Activated naive CD4-positive, alpha-beta T cell treated with anti-CD3 and anti-CD28 coated beads for 36 hours (primary cell): ENCODE measurements around the gene SPON2. TPM values are rescaled to one million over a fixed set of nuclear protein-coding genes. Genes with fewer than 3 reads are reported as not detected.

Source experiments
- CTCF ChIA-PET: fragments of 350-600 bp; sonication (Branson Sonifier 250); formaldehyde crosslinking; loops from one replicate; lab custom pipeline; 2021; ENCODE audit warnings: antibody characterized with exemption; lab: Charles Lee
- DNase-seq: peaks from one replicate; pipeline ENCODE4 v3.0.0-alpha.2; 2020
- H3K27ac Mint-ChIP-seq: one replicate; pipeline ENCODE4 v1.8.0; 2021; ENCODE audit warnings: mild to moderate bottlenecking, mixed read lengths
- H3K27me3 Mint-ChIP-seq: one replicate; pipeline ENCODE4 v1.8.0; 2021; ENCODE audit warnings: low read depth, mixed read lengths
- H3K36me3 Mint-ChIP-seq: one replicate; pipeline ENCODE4 v1.8.0; 2021; ENCODE audit warnings: low read depth, mixed read lengths
- H3K4me1 Mint-ChIP-seq: one replicate; pipeline ENCODE4 v1.8.0; 2021; ENCODE audit warnings: low read depth, mixed read lengths
- H3K4me3 Mint-ChIP-seq: one replicate; pipeline ENCODE4 v1.8.0; 2021; ENCODE audit warnings: mild to moderate bottlenecking, moderate library complexity, mixed read lengths
- H3K9me3 Mint-ChIP-seq: one replicate; pipeline ENCODE4 v1.8.0; 2021; ENCODE audit warnings: mixed read lengths
- intact Hi-C: fragments of 100-400 bp; cut with micrococcal nuclease; formaldehyde crosslinking; loops from one replicate; pipeline ENCODE4 v1.15.1; 2023
- total RNA-seq, 2 experiments: library from RNA; stranded (reverse); gene quantifications; one replicate each; pipeline ENCODE4 v1.2.3, GENCODE V29; 2021

SPON2 gene
- total RNA-seq, 2 experiments from 2014 or later, result 4.8 to 5.5 TPM

DNA sequence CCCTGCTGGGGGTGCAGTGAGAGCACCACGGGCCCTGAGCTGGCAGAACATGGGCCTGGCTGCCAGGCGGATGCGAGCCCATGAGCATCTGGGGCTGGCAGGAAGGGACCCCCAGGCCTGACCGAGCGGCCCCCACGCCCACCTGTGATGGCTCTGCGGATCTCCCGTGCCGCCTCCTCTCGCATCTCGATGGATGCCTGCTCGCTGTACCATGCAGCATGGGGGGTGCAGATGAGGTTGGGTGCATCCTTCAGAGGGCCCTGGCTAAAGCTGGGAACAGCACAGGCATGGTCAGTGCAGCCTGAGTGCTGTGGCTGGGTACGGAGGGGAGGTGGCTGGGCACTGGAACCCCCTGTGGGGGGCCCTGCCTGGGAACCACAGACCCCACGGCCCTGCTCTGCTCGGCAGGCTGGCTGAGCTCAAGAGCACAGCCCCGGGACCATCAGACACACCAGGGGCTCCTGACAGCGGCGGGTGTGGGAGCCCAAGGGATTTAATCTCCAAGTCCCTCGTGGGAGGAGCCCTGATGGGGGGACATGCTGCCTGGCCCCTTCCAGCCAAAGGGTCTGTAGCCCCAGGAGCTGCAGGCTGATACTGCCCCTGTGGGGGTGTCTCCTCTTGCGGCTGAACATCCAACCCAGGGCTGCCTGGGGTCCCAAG is 41.1 kb upstream of the SPON2 start:
- H3K4me1 Mint-ChIP-seq, result peaks cover 16% of the 10 kb centered on the region
- no peaks in the 10 kb centered on the region for H3K27me3 Mint-ChIP-seq
- no peak overlapping the region for H3K4me3 Mint-ChIP-seq
- H3K9me3 Mint-ChIP-seq, result no peaks in the 10 kb centered on the region
- no peak overlapping the region for H3K27ac Mint-ChIP-seq
- no peak for DNase-seq
- H3K36me3 Mint-ChIP-seq, result peaks cover 10% of the 10 kb centered on the region
- CTCF ChIA-PET, result no interaction called here
- intact Hi-C loops, result no loop called here

DNA sequence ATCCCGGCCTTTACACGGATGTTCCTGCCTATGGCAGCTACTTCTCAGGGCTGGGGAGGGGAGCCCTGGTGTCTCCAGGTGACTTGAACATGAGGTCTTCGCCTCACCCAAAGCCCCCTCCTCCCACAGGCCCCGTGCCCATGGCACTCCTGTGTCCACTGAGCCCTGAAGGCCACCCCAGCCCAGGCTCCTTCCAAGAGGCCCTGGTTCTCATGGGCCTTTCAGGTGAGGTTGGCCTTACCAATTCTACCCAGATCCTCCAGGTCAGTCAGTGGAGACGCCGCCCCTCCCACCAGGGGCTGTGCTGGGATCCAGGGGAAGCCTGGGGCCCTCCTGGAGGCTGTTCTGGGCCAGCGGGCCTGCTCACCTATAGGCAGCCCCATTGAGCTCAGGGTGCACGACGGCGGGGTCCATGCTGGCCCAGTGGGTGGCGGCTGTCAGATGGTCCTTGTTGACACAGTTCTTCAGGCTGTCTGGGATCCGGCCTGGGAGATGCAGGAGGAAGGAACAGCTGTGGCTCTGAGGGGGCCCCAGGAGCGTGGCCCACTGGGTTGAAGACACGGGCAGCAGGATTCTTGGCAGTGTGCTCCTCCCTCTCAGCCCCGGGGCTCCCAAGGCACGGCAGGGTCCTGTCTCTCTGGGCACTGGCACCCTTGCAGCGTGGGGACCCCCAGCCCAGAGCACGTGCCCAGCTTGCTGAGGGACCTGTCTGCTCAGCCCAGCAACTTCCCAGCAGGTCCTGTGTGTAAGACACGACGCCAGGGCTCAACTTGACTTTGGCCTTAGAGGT is 40.4 kb upstream of the SPON2 start:
- Mint-ChIP-seq H3K4me1 (peaks cover 14% of the 10 kb centered on the region), H3K27ac (no peak overlapping the region), H3K36me3 (peaks cover 6% of the 10 kb centered on the region), H3K27me3 (no peaks in the 10 kb centered on the region), H3K9me3 (no peaks in the 10 kb centered on the region), H3K4me3 (no peak overlapping the region)
- DNase-seq, result no peak
- CTCF ChIA-PET, result no interaction called here
- intact Hi-C loops, result no loop called here

DNA sequence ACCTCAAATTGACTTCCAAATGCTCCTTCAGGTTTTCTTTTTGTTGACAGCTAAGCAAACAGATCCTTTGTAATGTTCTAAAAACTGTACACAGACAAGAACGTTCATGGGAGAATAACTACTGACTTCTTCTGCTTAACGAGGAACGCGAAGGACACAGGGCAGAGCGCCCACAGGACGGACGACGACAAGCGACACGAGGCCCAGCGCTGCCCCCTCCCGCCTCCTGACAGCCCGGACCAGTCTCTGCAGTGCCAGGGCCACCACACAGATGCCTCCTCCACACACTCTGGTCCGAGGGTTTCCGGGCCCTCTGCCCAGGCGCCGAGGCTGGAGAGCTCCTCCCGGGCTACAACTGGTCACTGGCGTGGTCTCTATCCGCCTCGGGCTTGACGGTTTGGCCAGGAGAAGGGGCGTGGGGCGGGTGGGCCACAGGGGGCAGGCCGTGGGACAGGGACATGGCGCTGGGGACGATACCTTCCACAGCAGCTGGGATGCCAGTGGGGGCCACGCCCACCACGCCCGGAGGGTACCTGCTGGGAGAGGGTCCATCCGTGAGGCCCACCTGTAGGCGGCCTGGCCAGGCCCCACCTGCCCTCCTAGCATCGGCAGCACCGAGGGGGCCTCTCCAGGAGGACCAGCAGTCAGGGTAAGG is 39.6 kb upstream of the SPON2 start:
- intact Hi-C loops, result no loop called here
- H3K27ac Mint-ChIP-seq, result no peak overlapping the region

DNA sequence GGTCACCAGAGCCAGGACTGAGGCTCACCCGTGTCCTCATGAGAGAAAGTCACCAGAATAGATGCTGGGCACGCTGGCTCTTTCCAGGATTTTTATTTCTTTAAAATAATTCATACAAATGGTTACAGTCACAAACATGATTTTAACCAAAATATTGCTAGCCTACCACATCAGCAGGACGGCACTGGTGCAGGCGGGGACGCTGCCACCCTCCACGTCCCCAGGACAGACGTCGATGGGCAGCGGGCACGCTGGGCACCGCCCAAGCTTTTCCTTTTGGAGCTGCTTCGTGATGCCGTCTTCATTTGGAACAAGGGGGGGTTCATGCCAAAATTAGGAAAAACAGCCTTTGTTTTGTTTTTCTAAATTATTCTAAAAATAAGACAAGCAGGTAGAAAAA is 39.0 kb upstream of the SPON2 start:
- intact Hi-C loops, result no loop called here
- H3K9me3 Mint-ChIP-seq, result no peaks in the 10 kb centered on the region
- peaks cover under 1% of the 10 kb centered on the region for H3K4me1 Mint-ChIP-seq
- no peak overlapping the region for H3K4me3 Mint-ChIP-seq
- H3K27ac Mint-ChIP-seq, result no peak overlapping the region
- no peaks in the 10 kb centered on the region for H3K27me3 Mint-ChIP-seq
- peaks cover 2% of the 10 kb centered on the region for H3K36me3 Mint-ChIP-seq
- DNase-seq, result no peak
- CTCF ChIA-PET, result no interaction called here

More for the DNA sequence above, 39.6 kb upstream of the SPON2 start:
- CTCF ChIA-PET, result no interaction called here
- Mint-ChIP-seq H3K4me3 (no peak overlapping the region), H3K4me1 (peaks cover 7% of the 10 kb centered on the region), H3K27me3 (no peaks in the 10 kb centered on the region), H3K36me3 (peaks cover 3% of the 10 kb centered on the region), H3K9me3 (no peaks in the 10 kb centered on the region)
- DNase-seq, result no peak

DNA sequence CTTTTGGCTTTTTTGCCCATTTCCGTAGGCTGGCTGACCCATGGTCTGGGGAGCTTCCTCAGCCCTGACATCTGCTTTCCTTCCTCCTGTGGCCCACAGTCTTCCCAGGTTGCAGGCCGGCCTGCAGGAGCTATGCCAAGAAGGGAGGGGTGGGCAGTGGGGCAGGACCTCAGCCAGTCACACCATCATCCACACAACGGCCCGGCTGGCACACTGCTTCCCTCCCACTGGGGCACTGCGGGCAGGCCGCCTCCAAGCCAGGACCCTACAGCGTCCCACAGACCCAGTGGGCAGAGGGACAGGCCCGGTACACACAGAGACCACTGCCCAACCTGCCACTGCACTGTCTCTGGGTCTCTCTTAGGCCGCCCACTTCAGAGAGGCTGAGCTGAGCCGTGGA is 38.6 kb upstream of the SPON2 start:
- no peaks in the 10 kb centered on the region for H3K9me3 Mint-ChIP-seq
- H3K4me1 Mint-ChIP-seq, result no peaks in the 10 kb centered on the region
- DNase-seq, result no peak
- CTCF ChIA-PET, result no interaction called here
- peaks cover 2% of the 10 kb centered on the region for H3K36me3 Mint-ChIP-seq
- H3K27ac Mint-ChIP-seq, result no peak overlapping the region
- H3K4me3 Mint-ChIP-seq, result no peak overlapping the region
- H3K27me3 Mint-ChIP-seq, result no peaks in the 10 kb centered on the region
- intact Hi-C loops, result no loop called here

DNA sequence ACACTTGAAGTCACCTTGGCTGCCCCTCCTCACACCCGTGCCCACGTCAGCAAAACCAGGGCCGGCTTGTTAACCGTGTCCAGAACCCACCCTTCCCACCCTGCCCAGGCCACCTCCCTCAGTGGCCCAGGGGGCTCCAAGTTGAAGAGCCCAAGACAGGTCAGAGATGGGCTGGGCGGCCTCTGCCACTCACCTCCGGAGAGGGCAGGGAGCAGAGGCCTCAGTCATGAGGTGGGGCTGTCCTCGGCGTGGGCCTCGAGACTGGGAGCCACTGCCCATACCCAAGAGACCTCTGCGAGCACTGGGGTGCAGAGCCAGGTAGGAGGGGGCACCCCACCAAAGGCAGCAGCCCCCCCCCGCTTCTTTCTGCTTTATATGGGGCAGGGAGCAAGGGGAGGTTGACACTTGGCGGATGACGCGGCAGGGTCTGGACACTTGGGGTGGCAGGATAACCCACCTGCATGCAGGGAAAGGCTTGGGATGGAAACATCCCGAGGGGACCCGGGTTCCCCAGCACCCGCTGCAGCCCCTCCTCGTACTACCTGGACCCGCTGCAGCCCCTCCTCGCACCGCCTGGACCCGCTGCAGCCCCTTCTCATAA is 38.0 kb upstream of the SPON2 start:
- H3K4me1 Mint-ChIP-seq, result no peaks in the 10 kb centered on the region
- H3K27me3 Mint-ChIP-seq, result no peaks in the 10 kb centered on the region
- H3K27ac Mint-ChIP-seq, result no peak overlapping the region
- intact Hi-C loops, result no loop called here
- no peaks in the 10 kb centered on the region for H3K9me3 Mint-ChIP-seq
- CTCF ChIA-PET, result no interaction called here
- no peak for DNase-seq
- H3K4me3 Mint-ChIP-seq, result no peak overlapping the region
- peaks cover 2% of the 10 kb centered on the region for H3K36me3 Mint-ChIP-seq

DNA sequence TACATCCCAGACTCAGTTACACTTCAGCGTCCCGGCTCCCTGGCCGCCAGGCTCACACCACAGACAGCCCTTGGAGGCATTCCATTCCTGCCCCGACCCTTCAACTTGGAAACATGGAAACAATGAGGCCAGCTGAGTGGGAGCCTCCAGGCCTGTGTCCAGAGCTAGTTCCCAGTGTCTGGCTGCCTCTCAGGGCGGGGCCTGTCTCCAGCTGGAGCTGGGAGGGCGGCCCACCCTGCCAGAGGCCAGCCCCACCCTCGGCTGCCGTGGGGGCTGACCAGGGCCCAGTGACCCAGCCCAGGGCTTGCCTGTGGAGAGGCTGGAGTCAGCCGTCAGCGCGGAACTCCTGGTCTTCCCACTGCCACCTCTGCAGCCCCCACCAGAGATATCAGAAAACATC is 37.4 kb upstream of the SPON2 start:
- Mint-ChIP-seq H3K4me1 (no peaks in the 10 kb centered on the region), H3K36me3 (peaks cover 2% of the 10 kb centered on the region), H3K27me3 (no peaks in the 10 kb centered on the region), H3K4me3 (no peak overlapping the region), H3K27ac (no peak overlapping the region), H3K9me3 (no peaks in the 10 kb centered on the region)
- CTCF ChIA-PET, result no interaction called here
- no peak for DNase-seq
- intact Hi-C loops, result no loop called here

DNA sequence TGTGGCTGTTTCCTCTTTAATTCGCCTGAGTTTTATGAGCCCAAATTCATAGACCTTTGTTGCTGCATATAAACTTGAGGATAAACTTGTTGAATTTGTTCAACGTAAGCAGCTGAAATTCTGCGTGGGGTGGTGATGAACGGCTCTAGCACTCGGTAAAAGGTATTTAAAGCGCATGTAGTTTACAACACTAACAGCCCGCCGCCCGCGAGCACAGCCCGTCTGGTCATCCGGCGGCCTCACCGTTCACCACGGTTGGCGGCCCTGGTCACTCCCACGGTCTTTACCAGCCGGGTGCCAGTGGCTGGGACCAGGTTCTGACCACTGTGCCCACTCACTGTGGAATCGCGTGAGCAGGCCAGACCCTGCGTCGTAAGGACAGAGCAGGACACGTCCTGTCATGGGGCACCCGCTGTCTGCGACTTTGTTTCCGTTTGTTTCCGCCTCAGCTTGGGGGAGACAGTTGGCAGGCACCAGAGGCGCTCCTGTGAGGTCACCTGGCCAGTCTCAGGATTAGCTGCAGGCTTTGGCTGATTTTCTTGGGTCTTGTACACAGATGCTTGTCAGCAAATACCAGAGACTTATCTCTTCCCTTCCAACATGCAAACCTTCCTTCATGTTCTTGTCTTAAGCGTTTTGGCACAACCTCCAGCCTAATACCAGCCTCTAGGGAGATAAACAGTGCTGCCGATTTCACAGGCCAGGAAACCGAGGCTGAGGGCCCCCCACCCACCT is 36.8 kb upstream of the SPON2 start:
- Mint-ChIP-seq H3K4me1 (no peaks in the 10 kb centered on the region), H3K36me3 (peaks cover 2% of the 10 kb centered on the region), H3K4me3 (no peak overlapping the region), H3K9me3 (no peaks in the 10 kb centered on the region), H3K27me3 (no peaks in the 10 kb centered on the region), H3K27ac (no peak overlapping the region)
- intact Hi-C loops, result no loop called here
- CTCF ChIA-PET, result no interaction called here
- DNase-seq, result no peak

DNA sequence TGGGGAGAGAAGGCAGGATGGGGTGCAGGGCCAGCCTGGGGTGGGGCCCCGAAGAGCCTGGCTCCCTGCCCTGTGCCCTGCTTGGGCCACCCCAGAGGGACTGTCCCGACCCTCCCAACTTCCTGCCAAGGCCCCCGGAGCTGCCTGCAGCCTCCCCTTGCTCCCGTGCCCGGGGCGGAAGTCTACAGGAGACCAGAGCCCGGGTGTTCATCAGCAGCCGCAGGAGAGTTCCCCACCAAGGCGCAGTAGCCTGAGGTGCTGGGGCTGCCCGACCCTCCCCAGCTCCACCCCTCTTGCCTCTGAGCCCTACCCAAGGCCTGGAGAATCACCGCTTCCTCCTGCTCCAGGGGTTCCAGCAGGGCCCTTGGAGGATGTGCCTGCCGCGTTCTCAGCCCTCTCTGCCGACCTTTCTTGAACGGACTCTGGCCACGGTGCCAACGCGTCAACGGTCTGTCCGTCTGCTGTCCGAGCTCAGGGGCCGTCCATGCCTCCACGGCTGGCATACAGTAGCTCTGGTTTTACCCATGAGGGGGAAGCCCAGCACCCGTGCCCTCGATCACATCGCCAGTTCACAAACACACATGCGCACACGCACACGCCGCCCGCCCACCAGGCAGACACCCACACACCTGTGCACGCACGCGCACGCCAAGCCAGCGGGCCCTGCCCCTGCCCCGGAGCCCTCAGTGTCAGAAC is 36.0 kb upstream of the SPON2 start:
- intact Hi-C loops, result no loop called here
- no peak for DNase-seq
- Mint-ChIP-seq H3K4me3 (no peak overlapping the region), H3K36me3 (peaks cover 2% of the 10 kb centered on the region), H3K27ac (no peak overlapping the region), H3K27me3 (no peaks in the 10 kb centered on the region), H3K9me3 (no peaks in the 10 kb centered on the region), H3K4me1 (no peaks in the 10 kb centered on the region)
- CTCF ChIA-PET, result no interaction called here

DNA sequence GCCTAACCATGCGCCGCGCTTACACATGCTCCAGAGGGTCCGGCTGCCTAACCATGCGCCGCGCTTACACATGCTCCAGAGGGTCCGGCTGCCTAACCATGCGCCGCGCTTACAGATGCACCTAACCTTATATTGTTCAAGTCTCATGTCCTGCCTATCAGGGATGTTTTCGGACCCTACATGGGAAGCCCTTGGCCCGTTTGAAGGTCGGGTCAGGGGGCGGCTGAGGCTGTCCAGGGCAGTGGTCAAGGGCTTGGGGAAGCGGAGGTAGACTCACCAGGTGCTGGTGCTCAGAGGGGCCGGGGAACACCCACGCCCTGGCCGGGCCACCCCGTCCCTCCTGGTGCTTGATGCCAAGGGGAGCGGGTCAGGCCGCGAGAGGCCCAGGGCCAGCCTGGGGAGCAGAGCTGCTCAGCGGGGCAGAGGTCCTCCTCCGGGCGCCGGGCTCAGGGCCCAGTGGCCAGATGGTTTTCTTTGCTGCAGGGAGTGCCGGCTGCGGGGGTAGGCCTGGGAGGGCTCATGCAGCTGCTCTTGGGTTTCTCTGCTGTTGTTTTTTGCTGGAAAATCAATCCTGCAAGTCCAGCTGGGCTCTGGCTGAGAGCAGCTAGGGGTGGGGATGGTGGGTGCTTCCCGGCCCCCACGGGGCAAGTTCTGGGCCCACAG is 35.4 kb upstream of the SPON2 start:
- Mint-ChIP-seq H3K4me1 (peaks cover under 1% of the 10 kb centered on the region), H3K4me3 (no peak overlapping the region), H3K36me3 (peaks cover 2% of the 10 kb centered on the region), H3K27me3 (no peaks in the 10 kb centered on the region), H3K9me3 (no peaks in the 10 kb centered on the region), H3K27ac (no peak overlapping the region)
- intact Hi-C loops, result no loop called here
- no peak for DNase-seq
- CTCF ChIA-PET, result no interaction called here

DNA sequence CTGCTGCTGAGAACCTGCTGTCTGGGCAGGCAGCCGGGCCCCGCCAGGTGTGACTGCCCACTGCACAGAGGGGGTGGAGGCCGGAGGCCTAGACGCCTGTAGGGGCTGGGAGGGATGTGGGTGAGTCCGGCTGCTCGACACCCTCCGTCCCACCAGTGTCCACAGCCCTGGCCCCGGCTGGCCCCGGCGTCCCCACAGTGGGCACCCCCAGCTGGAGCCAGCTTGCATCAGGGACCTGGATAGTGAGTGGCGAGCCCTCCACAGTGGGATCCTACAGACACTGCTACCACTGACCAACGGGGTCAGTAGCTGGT is 34.7 kb upstream of the SPON2 start:
- Mint-ChIP-seq H3K4me3 (no peak overlapping the region), H3K4me1 (peaks cover 4% of the 10 kb centered on the region), H3K27me3 (no peaks in the 10 kb centered on the region), H3K27ac (no peak overlapping the region), H3K36me3 (peaks cover 2% of the 10 kb centered on the region), H3K9me3 (no peaks in the 10 kb centered on the region)
- CTCF ChIA-PET, result no interaction called here
- peak; percentile 2 for DNase-seq
- intact Hi-C loops, result no loop called here
